HepG2 (cell line): ENCODE measurements around the gene KLK14. TPM values are rescaled to one million over a fixed set of nuclear protein-coding genes. Genes with fewer than 3 reads are reported as not detected.

ENCODE experiments used
- ATAC-seq: fragments of 200-7000 bp; cut with Tn5 transposase; 3 replicates; pipeline ENCODE4 v1.9.1; 2020; ENCODE audit warnings: mild to moderate bottlenecking, moderate library complexity
- BruUV-seq: library from RNA; stranded (reverse); fragments of 400-500 nt; replicated peaks from 2 replicates; lab custom pipeline; 2021; lab: Mats Ljungman, UMichigan
- CTCF ChIA-PET: fragments of 300-600 bp; formaldehyde crosslinking; extraction: SDS; loops from one replicate; lab custom pipeline; 2021; ENCODE audit warnings: low total read pairs, inconsistent platforms, low intra/inter-chr PET ratio; lab: Yijun Ruan, JAX
- POLR2A ChIA-PET: fragments of 350-600 bp; sonication (Branson Sonifier 250); formaldehyde crosslinking; loops from one replicate; lab custom pipeline; 2020; ENCODE audit warnings: antibody characterized with exemption, inconsistent platforms; lab: Yijun Ruan, JAX
- DNase-seq: peaks from one replicate; pipeline ENCODE4 v3.0.0-alpha.2; 2015; ENCODE audit warnings: low spot score
- FAIRE-seq: peaks from 3 replicates; lab custom pipeline; 2011; peaks lifted over from hg19 to GRCh38; lab: Jason Lieb, UNC
- H2AFZ ChIP-seq: one replicate; pipeline ENCODE4 v1.6.1; 2011; ENCODE audit warnings: low read length, inconsistent platforms
- H3K27ac ChIP-seq: fragments of 300-600 bp; 3 replicates; pipeline ENCODE4 v1.8.0; 2011; ENCODE audit warnings: mixed run types, mild to moderate bottlenecking, mixed read lengths, low read length, inconsistent platforms; ENCODE audit not compliant: insufficient read depth; ENCODE audit errors: extremely low read length
- H3K27me3 ChIP-seq, 2 experiments: fragments of 200-600 bp in 1 of 2; 2 replicates in 1 of 2; 3 replicates in 1 of 2; pipeline versions ENCODE4 v1.6.0 to v1.8.0; 2011; ENCODE audit warnings: low read length in 2 of 2, mild to moderate bottlenecking in 2 of 2, moderate library complexity in 2 of 2, inconsistent platforms in 1 of 2; ENCODE audit not compliant: insufficient read depth in 2 of 2, control insufficient read depth in 1 of 2
- H3K36me3 ChIP-seq, 2 experiments: fragments of 200-600 bp in 1 of 2; replicated peaks in 1 of 2; 2 replicates in 1 of 2; 3 replicates in 1 of 2; pipeline versions ENCODE4 v1.5.1 to v1.8.0; 2011; ENCODE audit warnings: low read length in 2 of 2, inconsistent platforms in 1 of 2; ENCODE audit not compliant: insufficient read depth in 2 of 2, control insufficient read depth in 1 of 2
- H3K4me1 ChIP-seq: 2 replicates; pipeline ENCODE4 v1.5.1; 2012; ENCODE audit warnings: low read length, inconsistent platforms; ENCODE audit not compliant: insufficient read depth
- H3K4me2 ChIP-seq: 2 replicates; pipeline ENCODE4 v1.6.0; 2011; ENCODE audit warnings: low read depth, low read length, inconsistent platforms
- H3K4me3 ChIP-seq, 3 experiments: fragments of 200-600 bp in 1 of 3; sonication (generic), shearing (Covaris generic) in 1 of 3; replicated peaks in 1 of 3; 2 replicates each; pipeline ENCODE4 v1.5.1; 2011 to 2016; ENCODE audit warnings: low read length in 3 of 3, inconsistent platforms in 2 of 3, low read depth in 2 of 3, mild to moderate bottlenecking in 2 of 3, control low read depth in 1 of 3, mixed read lengths in 1 of 3; ENCODE audit not compliant: insufficient read depth in 1 of 3
- H3K79me2 ChIP-seq: one replicate; pipeline ENCODE4 v1.6.1; 2011; ENCODE audit warnings: low read length, inconsistent platforms; ENCODE audit not compliant: insufficient read depth
- H3K9ac ChIP-seq: 2 replicates; pipeline ENCODE4 v1.6.0; 2011; ENCODE audit warnings: mild to moderate bottlenecking, low read depth, low read length, inconsistent platforms; ENCODE audit not compliant: insufficient read depth
- H3K9me3 ChIP-seq: 2 replicates; pipeline ENCODE4 v1.5.1; 2012; ENCODE audit warnings: mild to moderate bottlenecking, low read length
- H4K20me1 ChIP-seq: 2 replicates; pipeline ENCODE4 v1.6.0; 2011; ENCODE audit warnings: inconsistent platforms, mild to moderate bottlenecking, low read length, moderate library complexity; ENCODE audit not compliant: insufficient read depth
- CHCHD3 ChIP-seq: sonication (generic); formaldehyde crosslinking; IDR thresholded peaks from 2 replicates; pipeline ENCODE4 v1.8.0; 2022; ENCODE audit warnings: mild to moderate bottlenecking, missing genetic modification reagents, moderate library complexity
- GATAD2A ChIP-seq: IDR thresholded peaks from 2 replicates; pipeline ENCODE4 v1.6.1; 2016
- GMEB2 ChIP-seq: IDR thresholded peaks from 2 replicates; pipeline ENCODE4 v1.6.1; 2016; ENCODE audit warnings: missing biosample characterization, missing genetic modification reagents, low read depth
- HMG20B ChIP-seq: conservative IDR thresholded peaks from 2 replicates; pipeline ENCODE4 v1.6.1; 2016; ENCODE audit warnings: missing genetic modification reagents, missing compliant biosample characterization
- PHB2 ChIP-seq: fragments of 450-650 bp; IDR thresholded peaks from 2 replicates; pipeline ENCODE4 v1.6.1; 2018; ENCODE audit not compliant: partially characterized antibody
- SMAD9 ChIP-seq: sonication (generic); formaldehyde crosslinking; IDR thresholded peaks from 2 replicates; pipeline ENCODE4 v1.5.1; 2020; ENCODE audit warnings: mild to moderate bottlenecking, missing genetic modification reagents
- ZBTB2 ChIP-seq: sonication (generic); formaldehyde crosslinking; IDR thresholded peaks from 2 replicates; pipeline ENCODE4 v1.8.0; 2022; ENCODE audit warnings: low read depth, missing genetic modification reagents
- ZNF317 ChIP-seq: sonication (generic); formaldehyde crosslinking; IDR thresholded peaks from 2 replicates; pipeline ENCODE4 v1.5.0; 2020; ENCODE audit warnings: mild to moderate bottlenecking, missing genetic modification reagents
- ZNF605 ChIP-seq: sonication (generic); formaldehyde crosslinking; IDR thresholded peaks from 2 replicates; pipeline ENCODE4 v1.8.0; 2022; ENCODE audit warnings: mild to moderate bottlenecking, missing genetic modification reagents
- ZNF660 ChIP-seq: sonication (generic); formaldehyde crosslinking; IDR thresholded peaks from 2 replicates; pipeline ENCODE4 v1.5.1; 2020; ENCODE audit warnings: mild to moderate bottlenecking, low read depth, missing genetic modification reagents, borderline replicate concordance
- ZNF766 ChIP-seq: sonication (generic); formaldehyde crosslinking; IDR thresholded peaks from 2 replicates; pipeline ENCODE4 v1.5.0; 2020; ENCODE audit warnings: missing genetic modification reagents, borderline replicate concordance
- WGBS: methylation state at CpG from one replicate; pipeline ENCODE4 v1.1.6; 2017; ENCODE audit warnings: low lambda C conversion rate; 5-methylcytosine and 5-hydroxymethylcytosine counted together
- in situ Hi-C: cut with HindIII; loops from 2 replicates; pipeline ENCODE4 v1.10.0; 2017; ENCODE audit warnings: low pct_unique_long_range_greater_than_20kb; ENCODE audit not compliant: extremely low pct_ligation_motif_present
- intact Hi-C: fragments of 100-400 bp; cut with micrococcal nuclease; formaldehyde crosslinking; loops from one replicate; pipeline ENCODE4 v1.10.0; 2022; ENCODE audit not compliant: unreplicated experiment
- polyA plus RNA-seq, 8 experiments: library from polyadenylated mRNA; depleted of rRNA in 3 of 8; stranded (reverse) in 7 of 8; unstranded in 1 of 8; fragments of >200 nt; fragmentation: Illumina TruSeq in 4 of 8; extraction: Trizol in 4 of 8; gene quantifications; 2 replicates each; pipeline versions ENCODE4 v1.2.1 to v1.2.3, GENCODE V29; 2011 to 2016; ENCODE audit warnings: low read depth in 4 of 8, missing spikeins in 1 of 8, mixed read lengths in 1 of 8; ENCODE audit not compliant: insufficient read depth in 1 of 8
- total RNA-seq, 5 experiments: library from RNA; depleted of rRNA; stranded (reverse); fragments of >200 nt; fragmentation: Illumina TruSeq; extraction: Trizol; gene quantifications; 2 replicates each; pipeline ENCODE4 v1.2.3, GENCODE V29; 2016; ENCODE audit warnings: low read depth in 1 of 5
- TF ChIP-seq, protein P1 (sequence below): sonication (generic); formaldehyde crosslinking; IDR thresholded peaks from 2 replicates; pipeline ENCODE4 v1.4.0; 2020; ENCODE audit warnings: missing genetic modification reagents
- TF ChIP-seq, protein P2 (sequence below): sonication (generic); formaldehyde crosslinking; IDR thresholded peaks from 2 replicates; pipeline ENCODE4 v1.5.0; 2020; ENCODE audit warnings: missing genetic modification reagents

The KLK14 gene
- total and polyA plus RNA-seq, 2 of the 13 experiments (the other 11 are each of a cell fraction or from before 2014, with no cell fraction given): not detected

DNA sequence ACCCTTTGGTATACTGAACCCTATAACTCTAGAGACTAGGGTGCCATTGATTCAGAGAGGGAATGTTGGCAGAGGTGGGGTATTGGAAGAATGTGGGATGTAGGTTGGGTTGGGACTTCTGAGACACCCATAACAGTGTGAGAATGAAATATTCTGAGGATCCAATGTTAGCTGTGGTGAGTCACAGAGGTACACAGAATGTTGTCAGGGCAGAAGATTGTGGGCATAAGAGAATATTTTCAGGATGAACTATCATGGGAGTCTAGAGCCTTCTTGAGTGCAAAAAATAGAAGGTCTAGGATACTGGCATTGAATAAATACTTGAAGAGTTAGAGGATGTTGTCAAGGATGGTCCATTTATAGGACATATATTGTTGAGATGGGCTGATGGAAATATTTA lies 26.8 kb downstream of the KLK14 start:
- Histone ChIP-seq H3K9ac (no peak overlapping the region), H3K36me3 (no peaks in the 10 kb centered on the region), H3K4me2 (no peak overlapping the region), H3K27ac (no peak overlapping the region), H3K4me3 (no peak overlapping the region), H3K4me1 (no peaks in the 10 kb centered on the region), H3K27me3 (peaks cover 0 to 3% of the 10 kb centered on the region in 2 experiments; a peak in 1 of 5 replicates), H2AFZ (no peak overlapping the region), H3K9me3 (no peaks in the 10 kb centered on the region), H3K79me2 (no peaks in the 10 kb centered on the region), H4K20me1 (no peaks in the 10 kb centered on the region)
- POLR2A ChIA-PET: no interaction called here
- ATAC-seq (no peak), FAIRE-seq (no peak), DNase-seq (no peak)
- intact Hi-C loops (no loop called here), in situ Hi-C loops (no loop called here)
- TF ChIP-seq GMEB2 (CRISPR knock-in tag) (no peak), ZNF605 (no peak), GATAD2A (CRISPR knock-in tag) (no peak), ZNF766 (CRISPR knock-in tag) (no peak)
- CTCF ChIA-PET: no interaction called here
- BruUV-seq: no TSS peak

DNA sequence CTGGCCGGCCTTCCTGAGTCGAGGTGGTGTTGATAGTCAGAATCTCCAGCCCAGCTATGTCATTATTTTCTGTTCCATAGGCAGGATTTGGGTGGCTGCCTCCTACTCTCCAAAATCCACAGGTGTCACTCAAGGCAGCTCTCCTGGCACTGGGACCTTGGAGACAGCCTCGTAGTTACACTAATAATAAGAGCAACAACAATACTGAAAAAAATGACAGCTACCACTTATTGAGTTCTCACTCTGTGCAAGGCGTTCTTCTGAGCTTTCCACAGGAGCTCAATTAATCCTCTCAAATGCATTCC lies 35.7 kb downstream of the KLK14 start:
- H3K4me3 ChIP-seq: no peak overlapping the region
- no peaks in the 10 kb centered on the region for H3K36me3 ChIP-seq
- H4K20me1 ChIP-seq: no peaks in the 10 kb centered on the region
- no peaks in the 10 kb centered on the region for H3K79me2 ChIP-seq
- CTCF ChIA-PET: no interaction called here
- 5% methylated on average over 4 of the region's 4 CpGs for WGBS
- intact Hi-C loops: no loop called here
- in situ Hi-C loops: no loop called here
- ATAC-seq (no peak), DNase-seq (no peak), FAIRE-seq (no peak)
- BruUV-seq: no TSS peak
- POLR2A ChIA-PET: no interaction called here
- no peaks in the 10 kb centered on the region for H3K9me3 ChIP-seq
- H3K4me1 ChIP-seq: no peaks in the 10 kb centered on the region
- no peak overlapping the region for H3K4me2 ChIP-seq
- no peaks in the 10 kb centered on the region for H3K27me3 ChIP-seq
- H3K27ac ChIP-seq: no peak overlapping the region
- no peak overlapping the region for H3K9ac ChIP-seq
- no peak overlapping the region for H2AFZ ChIP-seq
- TF ChIP-seq HMG20B (CRISPR knock-in tag): no peak
- no peak for TF ChIP-seq ZNF317 (CRISPR knock-in tag)
- TF ChIP-seq, protein P1, sequence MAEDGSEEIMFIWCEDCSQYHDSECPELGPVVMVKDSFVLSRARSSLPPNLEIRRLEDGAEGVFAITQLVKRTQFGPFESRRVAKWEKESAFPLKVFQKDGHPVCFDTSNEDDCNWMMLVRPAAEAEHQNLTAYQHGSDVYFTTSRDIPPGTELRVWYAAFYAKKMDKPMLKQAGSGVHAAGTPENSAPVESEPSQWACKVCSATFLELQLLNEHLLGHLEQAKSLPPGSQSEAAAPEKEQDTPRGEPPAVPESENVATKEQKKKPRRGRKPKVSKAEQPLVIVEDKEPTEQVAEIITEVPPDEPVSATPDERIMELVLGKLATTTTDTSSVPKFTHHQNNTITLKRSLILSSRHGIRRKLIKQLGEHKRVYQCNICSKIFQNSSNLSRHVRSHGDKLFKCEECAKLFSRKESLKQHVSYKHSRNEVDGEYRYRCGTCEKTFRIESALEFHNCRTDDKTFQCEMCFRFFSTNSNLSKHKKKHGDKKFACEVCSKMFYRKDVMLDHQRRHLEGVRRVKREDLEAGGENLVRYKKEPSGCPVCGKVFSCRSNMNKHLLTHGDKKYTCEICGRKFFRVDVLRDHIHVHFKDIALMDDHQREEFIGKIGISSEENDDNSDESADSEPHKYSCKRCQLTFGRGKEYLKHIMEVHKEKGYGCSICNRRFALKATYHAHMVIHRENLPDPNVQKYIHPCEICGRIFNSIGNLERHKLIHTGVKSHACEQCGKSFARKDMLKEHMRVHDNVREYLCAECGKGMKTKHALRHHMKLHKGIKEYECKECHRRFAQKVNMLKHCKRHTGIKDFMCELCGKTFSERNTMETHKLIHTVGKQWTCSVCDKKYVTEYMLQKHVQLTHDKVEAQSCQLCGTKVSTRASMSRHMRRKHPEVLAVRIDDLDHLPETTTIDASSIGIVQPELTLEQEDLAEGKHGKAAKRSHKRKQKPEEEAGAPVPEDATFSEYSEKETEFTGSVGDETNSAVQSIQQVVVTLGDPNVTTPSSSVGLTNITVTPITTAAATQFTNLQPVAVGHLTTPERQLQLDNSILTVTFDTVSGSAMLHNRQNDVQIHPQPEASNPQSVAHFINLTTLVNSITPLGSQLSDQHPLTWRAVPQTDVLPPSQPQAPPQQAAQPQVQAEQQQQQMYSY: no peak
- no peak for TF ChIP-seq PHB2
- TF ChIP-seq ZNF660: no peak
- no peak for TF ChIP-seq CHCHD3 (CRISPR knock-in tag)
- TF ChIP-seq SMAD9 (CRISPR knock-in tag): no peak
- TF ChIP-seq, protein P2, sequence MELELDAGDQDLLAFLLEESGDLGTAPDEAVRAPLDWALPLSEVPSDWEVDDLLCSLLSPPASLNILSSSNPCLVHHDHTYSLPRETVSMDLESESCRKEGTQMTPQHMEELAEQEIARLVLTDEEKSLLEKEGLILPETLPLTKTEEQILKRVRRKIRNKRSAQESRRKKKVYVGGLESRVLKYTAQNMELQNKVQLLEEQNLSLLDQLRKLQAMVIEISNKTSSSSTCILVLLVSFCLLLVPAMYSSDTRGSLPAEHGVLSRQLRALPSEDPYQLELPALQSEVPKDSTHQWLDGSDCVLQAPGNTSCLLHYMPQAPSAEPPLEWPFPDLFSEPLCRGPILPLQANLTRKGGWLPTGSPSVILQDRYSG: no peak
- no peak for TF ChIP-seq ZBTB2 (CRISPR knock-in tag)
